HepG2 (cell line): ENCODE measurements around the gene CCBE1. TPM values are rescaled to one million over a fixed set of nuclear protein-coding genes. Genes with fewer than 3 reads are reported as not detected.

Source experiments
- ATAC-seq: fragments of 200-7000 bp; cut with Tn5 transposase; 3 replicates; pipeline ENCODE4 v1.9.1; 2020; ENCODE audit warnings: mild to moderate bottlenecking, moderate library complexity
- BruUV-seq: library from RNA; stranded (reverse); fragments of 400-500 nt; replicated peaks from 2 replicates; lab custom pipeline; 2021; lab: Mats Ljungman, UMichigan
- CTCF ChIA-PET: fragments of 300-600 bp; formaldehyde crosslinking; extraction: SDS; loops from one replicate; lab custom pipeline; 2021; ENCODE audit warnings: low total read pairs, inconsistent platforms, low intra/inter-chr PET ratio; lab: Yijun Ruan, JAX
- POLR2A ChIA-PET: fragments of 350-600 bp; sonication (Branson Sonifier 250); formaldehyde crosslinking; loops from one replicate; lab custom pipeline; 2020; ENCODE audit warnings: antibody characterized with exemption, inconsistent platforms; lab: Yijun Ruan, JAX
- DNase-seq: peaks from one replicate; pipeline ENCODE4 v3.0.0-alpha.2; 2015; ENCODE audit warnings: low spot score
- FAIRE-seq: peaks from 3 replicates; lab custom pipeline; 2011; peaks lifted over from hg19 to GRCh38; lab: Jason Lieb, UNC
- H2AFZ ChIP-seq: one replicate; pipeline ENCODE4 v1.6.1; 2011; ENCODE audit warnings: low read length, inconsistent platforms
- H3K27ac ChIP-seq: fragments of 300-600 bp; 3 replicates; pipeline ENCODE4 v1.8.0; 2011; ENCODE audit warnings: mixed run types, mild to moderate bottlenecking, mixed read lengths, low read length, inconsistent platforms; ENCODE audit not compliant: insufficient read depth; ENCODE audit errors: extremely low read length
- H3K27me3 ChIP-seq, 2 experiments: fragments of 200-600 bp in 1 of 2; 2 replicates in 1 of 2; 3 replicates in 1 of 2; pipeline versions ENCODE4 v1.6.0 to v1.8.0; 2011; ENCODE audit warnings: low read length in 2 of 2, mild to moderate bottlenecking in 2 of 2, moderate library complexity in 2 of 2, inconsistent platforms in 1 of 2; ENCODE audit not compliant: insufficient read depth in 2 of 2, control insufficient read depth in 1 of 2
- H3K36me3 ChIP-seq, 2 experiments: fragments of 200-600 bp in 1 of 2; replicated peaks in 1 of 2; 2 replicates in 1 of 2; 3 replicates in 1 of 2; pipeline versions ENCODE4 v1.5.1 to v1.8.0; 2011; ENCODE audit warnings: low read length in 2 of 2, inconsistent platforms in 1 of 2; ENCODE audit not compliant: insufficient read depth in 2 of 2, control insufficient read depth in 1 of 2
- H3K4me1 ChIP-seq: 2 replicates; pipeline ENCODE4 v1.5.1; 2012; ENCODE audit warnings: low read length, inconsistent platforms; ENCODE audit not compliant: insufficient read depth
- H3K4me2 ChIP-seq: 2 replicates; pipeline ENCODE4 v1.6.0; 2011; ENCODE audit warnings: low read depth, low read length, inconsistent platforms
- H3K4me3 ChIP-seq, 3 experiments: fragments of 200-600 bp in 1 of 3; sonication (generic), shearing (Covaris generic) in 1 of 3; replicated peaks in 1 of 3; 2 replicates each; pipeline ENCODE4 v1.5.1; 2011 to 2016; ENCODE audit warnings: low read length in 3 of 3, inconsistent platforms in 2 of 3, low read depth in 2 of 3, mild to moderate bottlenecking in 2 of 3, control low read depth in 1 of 3, mixed read lengths in 1 of 3; ENCODE audit not compliant: insufficient read depth in 1 of 3
- H3K79me2 ChIP-seq: one replicate; pipeline ENCODE4 v1.6.1; 2011; ENCODE audit warnings: low read length, inconsistent platforms; ENCODE audit not compliant: insufficient read depth
- H3K9ac ChIP-seq: 2 replicates; pipeline ENCODE4 v1.6.0; 2011; ENCODE audit warnings: mild to moderate bottlenecking, low read depth, low read length, inconsistent platforms; ENCODE audit not compliant: insufficient read depth
- H3K9me3 ChIP-seq: 2 replicates; pipeline ENCODE4 v1.5.1; 2012; ENCODE audit warnings: mild to moderate bottlenecking, low read length
- H4K20me1 ChIP-seq: 2 replicates; pipeline ENCODE4 v1.6.0; 2011; ENCODE audit warnings: inconsistent platforms, mild to moderate bottlenecking, low read length, moderate library complexity; ENCODE audit not compliant: insufficient read depth
- MEIS2 ChIP-seq: sonication (generic); formaldehyde crosslinking; IDR thresholded peaks from 2 replicates; pipeline ENCODE4 v1.9.0; 2021; ENCODE audit warnings: mild to moderate bottlenecking, missing genetic modification reagents
- NR2F6 ChIP-seq, 2 experiments: IDR thresholded peaks; 2 replicates each; pipeline ENCODE4 v1.6.1; 2016; ENCODE audit warnings: antibody characterized with exemption in 1 of 2, mild to moderate bottlenecking in 1 of 2
- PRMT3 ChIP-seq: sonication (generic); formaldehyde crosslinking; IDR thresholded peaks from 2 replicates; pipeline ENCODE4 v1.8.1; 2022; ENCODE audit warnings: low read depth, mild to moderate bottlenecking, moderate library complexity, missing genetic modification reagents, borderline replicate concordance
- ZNF646 ChIP-seq: sonication (generic); formaldehyde crosslinking; IDR thresholded peaks from 2 replicates; pipeline ENCODE4 v1.9.0; 2021; ENCODE audit warnings: mild to moderate bottlenecking, missing genetic modification reagents
- WGBS: methylation state at CpG from one replicate; pipeline ENCODE4 v1.1.6; 2017; ENCODE audit warnings: low lambda C conversion rate; 5-methylcytosine and 5-hydroxymethylcytosine counted together
- in situ Hi-C: cut with HindIII; loops from 2 replicates; pipeline ENCODE4 v1.10.0; 2017; ENCODE audit warnings: low pct_unique_long_range_greater_than_20kb; ENCODE audit not compliant: extremely low pct_ligation_motif_present
- intact Hi-C: fragments of 100-400 bp; cut with micrococcal nuclease; formaldehyde crosslinking; loops from one replicate; pipeline ENCODE4 v1.10.0; 2022; ENCODE audit not compliant: unreplicated experiment
- polyA plus RNA-seq, 8 experiments: library from polyadenylated mRNA; depleted of rRNA in 3 of 8; stranded (reverse) in 7 of 8; unstranded in 1 of 8; fragments of >200 nt; fragmentation: Illumina TruSeq in 4 of 8; extraction: Trizol in 4 of 8; gene quantifications; 2 replicates each; pipeline versions ENCODE4 v1.2.1 to v1.2.3, GENCODE V29; 2011 to 2016; ENCODE audit warnings: low read depth in 4 of 8, missing spikeins in 1 of 8, mixed read lengths in 1 of 8; ENCODE audit not compliant: insufficient read depth in 1 of 8
- total RNA-seq, 5 experiments: library from RNA; depleted of rRNA; stranded (reverse); fragments of >200 nt; fragmentation: Illumina TruSeq; extraction: Trizol; gene quantifications; 2 replicates each; pipeline ENCODE4 v1.2.3, GENCODE V29; 2016; ENCODE audit warnings: low read depth in 1 of 5

CCBE1 gene
- total and polyA plus RNA-seq, 2 of the 13 experiments (the other 11 are each of a cell fraction or from before 2014, with no cell fraction given), result not detected

GRCh38 chr18:59707306-59707705 is 10.1 kb upstream of the CCBE1 start:
- Histone ChIP-seq H3K4me3 (no peak overlapping the region), H4K20me1 (no peaks in the 10 kb centered on the region), H3K4me2 (no peak overlapping the region), H3K4me1 (no peaks in the 10 kb centered on the region), H3K79me2 (no peaks in the 10 kb centered on the region), H3K36me3 (no peaks in the 10 kb centered on the region), H3K27ac (no peak overlapping the region), H3K9ac (no peak overlapping the region), H2AFZ (no peak overlapping the region), H3K27me3 (no peaks in the 10 kb centered on the region), H3K9me3 (no peaks in the 10 kb centered on the region)
- ChIA-PET POLR2A (no interaction called here), CTCF (no interaction called here)
- in situ Hi-C loops, result no loop called here
- intact Hi-C loops, result loop anchor here (10.0 kb wide), 1 partner anchor 117 kb away; no protein-coding TSS in a partner anchor
- no peak for ATAC-seq
- FAIRE-seq, result no peak
- BruUV-seq, result no TSS peak
- TF ChIP-seq MEIS2 (CRISPR knock-in tag) (no peak), ZNF646 (no peak), NR2F6 (IDR thresholded peaks at IDR 0.05) (no peak), NR2F6 (CRISPR knock-in tag; IDR thresholded peaks at IDR 0.05) (no peak), PRMT3 (CRISPR knock-in tag) (no peak)
- no peak for DNase-seq
- 0% methylated on average over 2 of the region's 2 CpGs for WGBS
